Measurements from ENCODE around the gene CDKN1A.

CDKN1A gene

GRCh38 chr6:36677059-36677749 is 1.3 kb upstream of the CDKN1A start:
- DNase-seq (ENCODE audit: extremely low read depth in 1 of 2, low read depth in 1 of 2): no peak

GRCh38 chr6:36677753-36678487 is 594 bp upstream of the CDKN1A start:
- DNase-seq (ENCODE audit: extremely low read depth in 1 of 2, low read depth in 1 of 2): no peak

GRCh38 chr6:36679043-36679833 is 724 bp downstream of the CDKN1A start:
- peak in 1 of 2 donors; percentile 13 for DNase-seq (ENCODE audit: extremely low read depth in 1 of 2, low read depth in 1 of 2)

- DNase-seq (ENCODE audit: extremely low read depth in 1 of 2, low read depth in 1 of 2): peak in 1 of 2 donors; percentile 22
These were observed 4.0 kb downstream of the CDKN1A start for GRCh38 chr6:36682328-36683144.

- DNase-seq (ENCODE audit: extremely low read depth in 1 of 2, low read depth in 1 of 2): no peak
These were observed 4.7 kb downstream of the CDKN1A start for GRCh38 chr6:36683145-36683655.

GRCh38 chr6:36683656-36684446 is 5.3 kb downstream of the CDKN1A start:
- DNase-seq (ENCODE audit: extremely low read depth in 1 of 2, low read depth in 1 of 2): no peak

GRCh38 chr6:36684447-36684812 is 5.9 kb downstream of the CDKN1A start:
- DNase-seq (ENCODE audit: extremely low read depth in 1 of 2, low read depth in 1 of 2): no peak

GRCh38 chr6:36685166-36685924 is 6.8 kb downstream of the CDKN1A start:
- DNase-seq (ENCODE audit: extremely low read depth in 1 of 2, low read depth in 1 of 2): no peak

- DNase-seq (ENCODE audit: extremely low read depth in 1 of 2, low read depth in 1 of 2): no peak
These were observed 7.6 kb downstream of the CDKN1A start for GRCh38 chr6:36685926-36686667.

GRCh38 chr6:36686668-36687513 is 8.4 kb downstream of the CDKN1A start:
- no peak for DNase-seq (ENCODE audit: extremely low read depth in 1 of 2, low read depth in 1 of 2)

GRCh38 chr6:36688063-36688738 is 9.7 kb downstream of the CDKN1A start:
- no peak for DNase-seq (ENCODE audit: extremely low read depth in 1 of 2, low read depth in 1 of 2)

GRCh38 chr6:36688739-36689075 is 10.2 kb downstream of the CDKN1A start:
- DNase-seq (ENCODE audit: extremely low read depth in 1 of 2, low read depth in 1 of 2): no peak

GRCh38 chr6:36691011-36691410 is 12.5 kb downstream of the CDKN1A start:
- no peak for DNase-seq (ENCODE audit: extremely low read depth in 1 of 2, low read depth in 1 of 2)

GRCh38 chr6:36691612-36692011 is 13.1 kb downstream of the CDKN1A start:
- no peak for DNase-seq (ENCODE audit: extremely low read depth in 1 of 2, low read depth in 1 of 2)

GRCh38 chr6:36692220-36692619 is 13.7 kb downstream of the CDKN1A start:
- no peak for DNase-seq (ENCODE audit: extremely low read depth in 1 of 2, low read depth in 1 of 2)

- DNase-seq (ENCODE audit: extremely low read depth in 1 of 2, low read depth in 1 of 2): no peak
These were observed 14.6 kb downstream of the CDKN1A start for GRCh38 chr6:36692861-36693702.

Data from activated CD8-positive, alpha-beta memory T cell treated with anti-CD3 and anti-CD28 coated beads for 1 hour (primary cell).